PC-9 (cell line): ENCODE results near the gene EPS15. TPM values are rescaled to one million over a fixed set of nuclear protein-coding genes. Genes with fewer than 3 reads are reported as not detected.

Experiments
- BruUV-seq: library from RNA; stranded (reverse); fragments of 400-500 nt; replicated peaks from 2 replicates; lab custom pipeline; 2021; lab: Mats Ljungman, UMichigan
- CTCF ChIA-PET: fragments of 300-600 bp; sonication (Branson Sonifier 250); formaldehyde crosslinking; loops from one replicate; lab custom pipeline; 2022; ENCODE audit warnings: antibody characterized with exemption; lab: Charles Lee
- POLR2A ChIA-PET: fragments of 300-600 bp; sonication (Branson Sonifier 250); formaldehyde crosslinking; loops from one replicate; lab custom pipeline; 2022; ENCODE audit warnings: antibody characterized with exemption; ENCODE audit not compliant: unreplicated experiment; lab: Charles Lee
- DNase-seq, 2 experiments: peaks; one replicate each; pipeline versions ENCODE4 v3.0.0 to v3.0.0-alpha.2; 2015 to 2022; ENCODE audit warnings: mixed read lengths in 1 of 2
- H2AFZ ChIP-seq: fragments of 200-600 bp; sonication (generic); 2 replicates; pipeline ENCODE4 v1.8.1; 2017; ENCODE audit warnings: antibody characterized with exemption
- H3F3A ChIP-seq: fragments of 200-600 bp; sonication (generic); 2 replicates; pipeline ENCODE4 v1.8.1; 2017; ENCODE audit warnings: antibody characterized with exemption, mild to moderate bottlenecking, low read depth; ENCODE audit not compliant: insufficient read depth
- H3K27ac ChIP-seq: fragments of 200-600 bp; sonication (generic); 2 replicates; pipeline ENCODE4 v1.6.1; 2016; ENCODE audit warnings: mixed run types
- H3K27me3 ChIP-seq: fragments of 200-600 bp; sonication (generic); 2 replicates; pipeline ENCODE4 v1.6.1; 2016; ENCODE audit warnings: low read depth, mixed run types; ENCODE audit not compliant: insufficient read depth
- H3K36me3 ChIP-seq: fragments of 200-600 bp; sonication (generic); 2 replicates; pipeline ENCODE4 v1.6.1; 2016; ENCODE audit warnings: low read depth, mixed run types
- H3K4me1 ChIP-seq: fragments of 200-600 bp; sonication (generic); replicated peaks from 2 replicates; pipeline ENCODE4 v1.6.1; 2016; ENCODE audit warnings: mixed run types; ENCODE audit not compliant: insufficient read depth
- H3K4me2 ChIP-seq: fragments of 200-600 bp; sonication (generic); 2 replicates; pipeline ENCODE4 v1.6.1; 2017; ENCODE audit warnings: mixed run types
- H3K4me3 ChIP-seq: fragments of 200-600 bp; sonication (generic); 2 replicates; pipeline ENCODE4 v1.6.1; 2016; ENCODE audit warnings: mixed run types
- H3K79me2 ChIP-seq: fragments of 200-600 bp; sonication (generic); 2 replicates; pipeline ENCODE4 v1.6.1; 2017; ENCODE audit warnings: low read depth, mixed run types
- H3K9me2 ChIP-seq: fragments of 200-600 bp; sonication (generic); 2 replicates; pipeline ENCODE4 v1.8.1; 2017; ENCODE audit warnings: mild to moderate bottlenecking; ENCODE audit not compliant: insufficient read depth
- H3K9me3 ChIP-seq: fragments of 200-600 bp; sonication (generic); 2 replicates; pipeline ENCODE4 v1.8.1; 2016; ENCODE audit warnings: low read depth; ENCODE audit not compliant: insufficient read depth
- H4K20me1 ChIP-seq: fragments of 200-600 bp; sonication (generic); 2 replicates; pipeline ENCODE4 v1.8.1; 2017; ENCODE audit not compliant: insufficient read depth
- EZH2 ChIP-seq: fragments of 200-600 bp; sonication (generic); IDR thresholded peaks from 2 replicates; pipeline ENCODE4 v1.8.0; 2017; ENCODE audit warnings: antibody characterized with exemption, low read depth
- intact Hi-C: fragments of 100-400 bp; cut with micrococcal nuclease; formaldehyde crosslinking; loops from one replicate; pipeline ENCODE4 v1.10.0; 2022; ENCODE audit not compliant: unreplicated experiment
- total RNA-seq: library from RNA; stranded (reverse); gene quantifications from 2 replicates; pipeline ENCODE4 v1.2.3, GENCODE V29; 2021
- TF ChIP-seq, protein P1 (sequence below): fragments of 200-600 bp; sonication (generic); conservative IDR thresholded peaks from 2 replicates; pipeline ENCODE4 v1.6.1; 2017; ENCODE audit warnings: mixed run types, antibody characterized with exemption, mild to moderate bottlenecking, moderate library complexity

Gene EPS15
- total RNA-seq, 1 experiment from 2014 or later = 60.1 TPM

DNA sequence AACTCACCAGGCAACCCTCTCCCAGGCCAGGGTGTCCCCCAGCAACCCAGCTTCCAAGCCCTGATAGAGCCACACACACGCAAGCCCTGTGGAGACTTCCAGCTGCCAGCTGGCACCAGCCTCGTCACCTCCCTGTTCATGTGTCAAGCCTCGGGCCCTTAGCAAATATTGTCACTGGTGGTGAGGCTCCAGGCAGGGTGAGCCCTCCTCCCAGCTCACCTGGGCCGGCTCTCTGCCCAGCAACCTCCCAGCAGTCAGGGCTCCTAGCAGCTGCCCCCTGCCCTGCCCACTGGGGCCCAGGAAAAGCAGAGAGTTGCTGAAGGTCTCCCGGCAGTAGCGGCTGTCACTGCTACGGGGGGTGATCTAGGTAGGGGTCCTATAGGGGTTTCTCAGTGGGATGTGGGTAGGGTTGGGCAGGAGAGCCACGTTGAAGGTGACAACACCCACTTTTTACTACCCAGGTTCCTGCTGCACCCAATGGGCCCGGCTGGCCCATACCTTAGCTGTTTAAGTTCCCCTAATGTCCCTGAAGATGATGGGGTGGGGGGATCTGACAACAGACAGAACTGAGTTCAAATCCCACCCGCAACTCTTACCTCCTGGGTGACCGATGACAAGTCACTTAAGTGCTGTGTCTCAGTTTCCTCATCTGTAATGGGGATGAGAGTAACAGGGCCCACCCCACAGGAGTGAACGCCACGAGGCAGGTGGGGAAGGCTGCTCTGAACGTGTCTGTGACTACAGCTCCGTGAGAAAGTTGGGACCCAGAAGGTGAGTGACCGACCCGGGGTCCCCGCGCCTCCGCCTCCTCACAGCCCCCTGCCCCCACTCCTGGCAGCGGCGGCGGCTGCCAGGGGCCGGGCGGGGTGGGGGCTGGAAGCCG lies 189.4 kb downstream of the EPS15 start:
- Histone ChIP-seq H4K20me1 (no peaks in the 10 kb centered on the region), H3K4me3 (peak overlapping the region; percentile 46; the same call in 1 of the 2 replicates), H3K27me3 (no peaks in the 10 kb centered on the region), H3K4me1 (peaks cover 25% of the 10 kb centered on the region), H3K4me2 (peak overlapping the region; percentile 75), H3K27ac (no peak overlapping the region), H2AFZ (peak overlapping the region; percentile 77; the same call in 1 of the 2 replicates), H3K9me2 (no peaks in the 10 kb centered on the region), H3K9me3 (no peaks in the 10 kb centered on the region), H3F3A (peaks cover 21% of the 10 kb centered on the region; the same call in 1 of the 2 replicates), H3K79me2 (no peaks in the 10 kb centered on the region), H3K36me3 (no peaks in the 10 kb centered on the region)
- TF ChIP-seq EZH2 = no peak
- TF ChIP-seq, protein P1, sequence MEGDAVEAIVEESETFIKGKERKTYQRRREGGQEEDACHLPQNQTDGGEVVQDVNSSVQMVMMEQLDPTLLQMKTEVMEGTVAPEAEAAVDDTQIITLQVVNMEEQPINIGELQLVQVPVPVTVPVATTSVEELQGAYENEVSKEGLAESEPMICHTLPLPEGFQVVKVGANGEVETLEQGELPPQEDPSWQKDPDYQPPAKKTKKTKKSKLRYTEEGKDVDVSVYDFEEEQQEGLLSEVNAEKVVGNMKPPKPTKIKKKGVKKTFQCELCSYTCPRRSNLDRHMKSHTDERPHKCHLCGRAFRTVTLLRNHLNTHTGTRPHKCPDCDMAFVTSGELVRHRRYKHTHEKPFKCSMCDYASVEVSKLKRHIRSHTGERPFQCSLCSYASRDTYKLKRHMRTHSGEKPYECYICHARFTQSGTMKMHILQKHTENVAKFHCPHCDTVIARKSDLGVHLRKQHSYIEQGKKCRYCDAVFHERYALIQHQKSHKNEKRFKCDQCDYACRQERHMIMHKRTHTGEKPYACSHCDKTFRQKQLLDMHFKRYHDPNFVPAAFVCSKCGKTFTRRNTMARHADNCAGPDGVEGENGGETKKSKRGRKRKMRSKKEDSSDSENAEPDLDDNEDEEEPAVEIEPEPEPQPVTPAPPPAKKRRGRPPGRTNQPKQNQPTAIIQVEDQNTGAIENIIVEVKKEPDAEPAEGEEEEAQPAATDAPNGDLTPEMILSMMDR = no peak
- ChIA-PET CTCF (no interaction called here), POLR2A (interaction anchor here (0.5 kb wide), 2 partner anchors 21 to 187 kb away, joined by 4 to 5 read pairs; no protein-coding TSS in a partner anchor)
- intact Hi-C loops = no loop called here
- DNase-seq = peak; percentile 31 to 52
- BruUV-seq = TSS peak; percentile 17

DNA sequence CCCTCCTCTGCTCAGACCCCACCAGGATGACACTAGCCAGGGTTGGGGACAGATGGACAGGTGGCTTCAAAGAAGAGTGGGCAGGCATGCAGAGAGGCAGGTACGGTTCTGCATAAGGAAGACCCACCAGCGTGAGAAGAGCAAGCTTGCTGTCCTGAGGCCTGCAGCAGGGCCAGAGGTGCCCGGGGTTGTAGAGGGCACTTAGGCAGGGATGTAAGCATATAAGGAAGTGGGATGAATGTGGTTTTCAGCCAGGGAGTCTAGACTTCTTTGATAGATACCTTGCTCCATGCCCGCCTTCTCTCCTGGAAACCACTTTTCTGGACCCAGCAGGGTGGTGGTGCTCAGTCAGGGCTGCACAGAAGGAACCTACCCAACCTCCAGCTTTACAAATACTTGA lies 190.1 kb downstream of the EPS15 start:
- no peak for TF ChIP-seq EZH2
- TF ChIP-seq, protein P1 = no peak
- ChIA-PET CTCF (no interaction called here), POLR2A (interaction anchor here (0.5 kb wide), 1 partner anchor 20 kb away, joined by 4 read pairs; no protein-coding TSS in a partner anchor)
- Histone ChIP-seq H3K9me2 (no peaks in the 10 kb centered on the region), H3K4me2 (peak overlapping the region; percentile 75; the same call in 1 of the 2 replicates), H2AFZ (no peak overlapping the region), H3K4me1 (peaks cover 19% of the 10 kb centered on the region), H3K27me3 (no peaks in the 10 kb centered on the region), H3K79me2 (no peaks in the 10 kb centered on the region), H3K9me3 (no peaks in the 10 kb centered on the region), H3F3A (peaks cover 21% of the 10 kb centered on the region; the same call in 1 of the 2 replicates), H4K20me1 (no peaks in the 10 kb centered on the region), H3K4me3 (no peak overlapping the region), H3K36me3 (no peaks in the 10 kb centered on the region), H3K27ac (no peak overlapping the region)
- intact Hi-C loops = no loop called here
- DNase-seq = no peak
- no TSS peak for BruUV-seq

DNA sequence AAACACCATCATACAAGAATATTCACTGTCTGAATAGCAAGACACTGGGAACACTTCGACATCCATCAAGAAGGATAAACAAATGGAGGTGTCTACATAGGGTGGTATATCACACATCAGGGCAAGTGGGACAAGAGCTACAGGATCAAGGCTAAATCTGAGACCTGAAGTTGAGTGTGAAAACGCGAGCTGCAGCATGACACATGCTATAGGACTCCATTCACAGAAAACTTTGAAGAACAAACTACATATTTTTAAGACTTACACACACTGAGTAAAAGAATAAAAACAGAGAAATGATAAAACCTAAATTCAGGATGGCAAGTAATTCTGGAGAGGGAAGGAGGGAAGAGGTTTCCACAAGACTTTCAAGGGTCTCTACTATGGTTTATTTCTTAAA lies 190.8 kb downstream of the EPS15 start:
- ChIA-PET CTCF (no interaction called here), POLR2A (no interaction called here)
- no peaks in the 10 kb centered on the region for H4K20me1 ChIP-seq
- H3F3A ChIP-seq = peaks cover 21% of the 10 kb centered on the region; the same call in 1 of the 2 replicates
- no peak overlapping the region for H3K4me3 ChIP-seq
- H3K4me1 ChIP-seq = peaks cover 19% of the 10 kb centered on the region
- no peak overlapping the region for H2AFZ ChIP-seq
- H3K79me2 ChIP-seq = no peaks in the 10 kb centered on the region
- no TSS peak for BruUV-seq
- no peaks in the 10 kb centered on the region for H3K9me2 ChIP-seq
- intact Hi-C loops = no loop called here
- no peak overlapping the region for H3K4me2 ChIP-seq
- no peak overlapping the region for H3K27ac ChIP-seq
- TF ChIP-seq EZH2 = no peak
- TF ChIP-seq, protein P1 = no peak
- no peaks in the 10 kb centered on the region for H3K27me3 ChIP-seq
- no peaks in the 10 kb centered on the region for H3K9me3 ChIP-seq
- no peak for DNase-seq
- H3K36me3 ChIP-seq = no peaks in the 10 kb centered on the region
